Liver (tissue), 9 donors: ENCODE results near the gene TBL1X. TPM values are rescaled to one million over a fixed set of nuclear protein-coding genes. Genes with fewer than 3 reads are reported as not detected.

Source experiments
- DNase-seq: peaks from one replicate; pipeline ENCODE4 v3.0.0-alpha.2; 2017; ENCODE audit warnings: low spot score
- H3K27ac ChIP-seq, 2 donors: one replicate each; pipeline ENCODE4 v1.7.0; 2013; ENCODE audit warnings: inconsistent platforms in 2 of 2, low read length in 2 of 2, control low read depth in 1 of 2, low read depth in 1 of 2, mild to moderate bottlenecking in 1 of 2
- H3K27me3 ChIP-seq, 4 donors: one replicate each; pipeline versions ENCODE4 v1.6.1 to v1.7.0; 2013; ENCODE audit warnings: low read length in 3 of 4, inconsistent platforms in 1 of 4, mild to moderate bottlenecking in 1 of 4, moderate library complexity in 1 of 4; ENCODE audit not compliant: control insufficient read depth in 4 of 4, insufficient read depth in 4 of 4
- H3K36me3 ChIP-seq, 4 donors: one replicate each; pipeline versions ENCODE4 v1.6.1 to v1.7.0; 2013; ENCODE audit warnings: low read length in 3 of 4, mild to moderate bottlenecking in 3 of 4, low read depth in 1 of 4, moderate library complexity in 1 of 4; ENCODE audit not compliant: control insufficient read depth in 4 of 4, insufficient read depth in 3 of 4
- H3K4me1 ChIP-seq, 4 donors: one replicate each; pipeline versions ENCODE4 v1.6.1 to v1.7.0; 2013; ENCODE audit warnings: low read length in 3 of 4, mild to moderate bottlenecking in 3 of 4, moderate library complexity in 1 of 4; ENCODE audit not compliant: control insufficient read depth in 4 of 4, insufficient read depth in 4 of 4
- H3K4me3 ChIP-seq, 3 donors: one replicate each; pipeline versions ENCODE4 v1.6.1 to v1.7.0; 2013; ENCODE audit warnings: low read length in 3 of 3, control low read depth in 1 of 3, low read depth in 1 of 3, mild to moderate bottlenecking in 1 of 3
- H3K9ac ChIP-seq, 2 donors: one replicate each; pipeline ENCODE4 v1.7.0; 2013; ENCODE audit warnings: low read length in 2 of 2, mild to moderate bottlenecking in 2 of 2, moderate library complexity in 2 of 2, control low read depth in 1 of 2, low read depth in 1 of 2
- H3K9me3 ChIP-seq, 4 donors: one replicate each; pipeline versions ENCODE4 v1.6.1 to v1.7.0; 2013; ENCODE audit warnings: low read length in 3 of 4; ENCODE audit not compliant: control insufficient read depth in 4 of 4
- EGR1 ChIP-seq, 2 donors: IDR thresholded peaks; 2 replicates each; pipeline ENCODE4 v1.6.1; 2016 to 2018; ENCODE audit warnings: antibody characterized with exemption in 2 of 2, low read depth in 2 of 2
- FOXA1 ChIP-seq: IDR thresholded peaks from 2 replicates; pipeline ENCODE4 v1.6.1; 2016; ENCODE audit warnings: antibody characterized with exemption
- GABPA ChIP-seq, 2 donors: IDR thresholded peaks in 1 of 2; conservative IDR thresholded peaks in 1 of 2; 2 replicates each; pipeline ENCODE4 v1.6.1; 2016; ENCODE audit warnings: antibody characterized with exemption in 2 of 2, mild to moderate bottlenecking in 1 of 2, moderate library complexity in 1 of 2
- HNF4A ChIP-seq, 2 donors: conservative IDR thresholded peaks; 2 replicates each; pipeline ENCODE4 v1.6.1; 2016; ENCODE audit warnings: antibody characterized with exemption in 2 of 2, mild to moderate bottlenecking in 2 of 2
- HNF4G ChIP-seq: IDR thresholded peaks from 2 replicates; pipeline ENCODE4 v1.6.1; 2016; ENCODE audit warnings: antibody characterized with exemption
- JUND ChIP-seq, 2 donors: IDR thresholded peaks; 2 replicates each; pipeline ENCODE4 v1.6.1; 2016; ENCODE audit warnings: antibody characterized with exemption in 2 of 2
- NR2F2 ChIP-seq: IDR thresholded peaks from 2 replicates; pipeline ENCODE4 v1.6.1; 2016; ENCODE audit warnings: antibody characterized with exemption
- RAD21 ChIP-seq, 2 donors: IDR thresholded peaks; 2 replicates each; pipeline ENCODE4 v1.6.1; 2016; ENCODE audit warnings: antibody characterized with exemption in 2 of 2, mild to moderate bottlenecking in 2 of 2
- REST ChIP-seq: IDR thresholded peaks from 2 replicates; pipeline ENCODE4 v1.6.1; 2016; ENCODE audit warnings: antibody characterized with exemption, mild to moderate bottlenecking
- RXRA ChIP-seq, 2 donors: IDR thresholded peaks; 2 replicates each; pipeline ENCODE4 v1.6.1; 2017 to 2018; ENCODE audit warnings: antibody characterized with exemption in 2 of 2, mild to moderate bottlenecking in 1 of 2
- TAF1 ChIP-seq: conservative IDR thresholded peaks from 2 replicates; pipeline ENCODE4 v1.6.1; 2016; ENCODE audit warnings: antibody characterized with exemption, mild to moderate bottlenecking
- YY1 ChIP-seq: IDR thresholded peaks from 2 replicates; pipeline ENCODE4 v1.6.1; 2016; ENCODE audit warnings: antibody characterized with exemption, mild to moderate bottlenecking
- WGBS: extraction: QIAGEN DNeasy Blood & Tissue Kit; methylation state at CpG from one replicate; pipeline ENCODE4 v1.1.7; 2013; 5-methylcytosine and 5-hydroxymethylcytosine counted together
- polyA plus RNA-seq, 2 donors: library from polyadenylated mRNA; stranded (reverse) in 1 of 2; unstranded in 1 of 2; fragments of 200-250 nt in 1 of 2; fragments of >200 nt in 1 of 2; fragmentation: Nextera tagmentation in 1 of 2; extraction: Ambion mirVana in 1 of 2; gene quantifications; one replicate each; pipeline versions ENCODE4 v1.2.1 to v1.2.3, GENCODE V29; 2013 to 2015
- total RNA-seq, 2 donors: library from RNA; depleted of rRNA; stranded (reverse); fragments of >200 nt; gene quantifications; one replicate each; pipeline ENCODE4 v1.2.3, GENCODE V29; 2014
- TF ChIP-seq, protein P1 (sequence below): fragments of 150-350 bp; IDR thresholded peaks from 2 replicates; pipeline ENCODE4 v1.5.1; 2017; ENCODE audit warnings: improper control_type of control experiment, low read depth, low read length; ENCODE audit not compliant: missing input control
- TF ChIP-seq, protein P2 (sequence below): IDR thresholded peaks from 2 replicates; pipeline ENCODE4 v1.6.1; 2016; ENCODE audit warnings: antibody characterized with exemption
- TF ChIP-seq, protein P3 (sequence below): IDR thresholded peaks from 2 replicates; pipeline ENCODE4 v1.6.1; 2016; ENCODE audit warnings: antibody characterized with exemption
- TF ChIP-seq, protein P4 (sequence below): IDR thresholded peaks from 2 replicates; pipeline ENCODE4 v1.6.1; 2016; ENCODE audit warnings: antibody characterized with exemption
- donor health status: healthy.
- donor health status: healthy.
- donor health status: healthy.
- donor health status: healthy.
- donor health status: healthy.

The TBL1X gene
- total and polyA plus RNA-seq, 4 donors: 11.2 to 15.1 (median 11.8) TPM

DNA sequence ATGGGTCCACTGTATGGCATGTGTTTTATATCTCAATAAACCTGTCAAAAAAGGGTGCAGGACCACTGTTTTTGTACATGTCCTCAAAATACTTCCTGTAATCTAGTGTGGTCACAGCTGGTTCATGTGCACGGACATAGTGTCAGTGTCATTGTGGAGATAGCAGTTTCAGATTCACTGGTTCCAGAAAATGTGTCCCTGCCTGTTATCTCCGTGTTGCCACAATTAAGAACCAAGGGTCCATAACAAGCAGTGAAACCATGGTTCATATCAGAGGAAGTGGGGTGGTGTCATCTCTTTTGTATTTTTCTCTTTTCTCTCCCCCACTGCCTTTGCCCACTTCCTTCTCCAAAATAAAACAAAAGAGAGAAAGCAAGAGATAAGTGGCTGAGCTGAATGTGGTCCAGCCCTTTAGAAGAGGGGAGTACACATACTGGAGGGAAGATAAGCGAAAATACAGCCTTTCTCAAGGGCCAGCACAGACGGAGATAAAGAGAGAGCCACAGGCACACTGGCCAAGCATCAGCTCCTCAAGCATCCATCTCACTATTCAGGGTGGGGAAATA, 51.2 kb downstream of the TBL1X start:
- Histone ChIP-seq H3K4me1 (no peaks in the 10 kb centered on the region), H3K4me3 (no peak overlapping the region), H3K27ac (no peak overlapping the region), H3K9ac (no peak overlapping the region), H3K9me3 (no peaks in the 10 kb centered on the region), H3K36me3 (peaks cover 0 to 3% (median 0%) of the 10 kb centered on the region in 4 donors), H3K27me3 (no peaks in the 10 kb centered on the region)
- WGBS: 68% methylated on average over 4 of the region's 4 CpGs
- TF ChIP-seq NR2F2: no peak
- TF ChIP-seq, protein P1, sequence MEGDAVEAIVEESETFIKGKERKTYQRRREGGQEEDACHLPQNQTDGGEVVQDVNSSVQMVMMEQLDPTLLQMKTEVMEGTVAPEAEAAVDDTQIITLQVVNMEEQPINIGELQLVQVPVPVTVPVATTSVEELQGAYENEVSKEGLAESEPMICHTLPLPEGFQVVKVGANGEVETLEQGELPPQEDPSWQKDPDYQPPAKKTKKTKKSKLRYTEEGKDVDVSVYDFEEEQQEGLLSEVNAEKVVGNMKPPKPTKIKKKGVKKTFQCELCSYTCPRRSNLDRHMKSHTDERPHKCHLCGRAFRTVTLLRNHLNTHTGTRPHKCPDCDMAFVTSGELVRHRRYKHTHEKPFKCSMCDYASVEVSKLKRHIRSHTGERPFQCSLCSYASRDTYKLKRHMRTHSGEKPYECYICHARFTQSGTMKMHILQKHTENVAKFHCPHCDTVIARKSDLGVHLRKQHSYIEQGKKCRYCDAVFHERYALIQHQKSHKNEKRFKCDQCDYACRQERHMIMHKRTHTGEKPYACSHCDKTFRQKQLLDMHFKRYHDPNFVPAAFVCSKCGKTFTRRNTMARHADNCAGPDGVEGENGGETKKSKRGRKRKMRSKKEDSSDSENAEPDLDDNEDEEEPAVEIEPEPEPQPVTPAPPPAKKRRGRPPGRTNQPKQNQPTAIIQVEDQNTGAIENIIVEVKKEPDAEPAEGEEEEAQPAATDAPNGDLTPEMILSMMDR: no peak
- no peak for TF ChIP-seq HNF4G
- TF ChIP-seq JUND (IDR thresholded peaks at IDR 0.05): no peak
- TF ChIP-seq TAF1: no peak
- no peak for TF ChIP-seq GABPA (IDR thresholded peaks at IDR 0.05 in 1 of 2, conservative IDR thresholded peaks at IDR 0.05 in 1 of 2)
- TF ChIP-seq, protein P2, sequence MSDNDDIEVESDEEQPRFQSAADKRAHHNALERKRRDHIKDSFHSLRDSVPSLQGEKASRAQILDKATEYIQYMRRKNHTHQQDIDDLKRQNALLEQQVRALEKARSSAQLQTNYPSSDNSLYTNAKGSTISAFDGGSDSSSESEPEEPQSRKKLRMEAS: no peak
- TF ChIP-seq FOXA1: no peak
- TF ChIP-seq YY1: no peak
- TF ChIP-seq REST: no peak
- TF ChIP-seq EGR1 (IDR thresholded peaks at IDR 0.05; ENCODE audit: low read depth in 2 of 2): no peak
- TF ChIP-seq, protein P3, sequence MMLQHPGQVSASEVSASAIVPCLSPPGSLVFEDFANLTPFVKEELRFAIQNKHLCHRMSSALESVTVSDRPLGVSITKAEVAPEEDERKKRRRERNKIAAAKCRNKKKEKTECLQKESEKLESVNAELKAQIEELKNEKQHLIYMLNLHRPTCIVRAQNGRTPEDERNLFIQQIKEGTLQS: no peak
- no peak for TF ChIP-seq HNF4A (conservative IDR thresholded peaks at IDR 0.05)
- TF ChIP-seq, protein P4, sequence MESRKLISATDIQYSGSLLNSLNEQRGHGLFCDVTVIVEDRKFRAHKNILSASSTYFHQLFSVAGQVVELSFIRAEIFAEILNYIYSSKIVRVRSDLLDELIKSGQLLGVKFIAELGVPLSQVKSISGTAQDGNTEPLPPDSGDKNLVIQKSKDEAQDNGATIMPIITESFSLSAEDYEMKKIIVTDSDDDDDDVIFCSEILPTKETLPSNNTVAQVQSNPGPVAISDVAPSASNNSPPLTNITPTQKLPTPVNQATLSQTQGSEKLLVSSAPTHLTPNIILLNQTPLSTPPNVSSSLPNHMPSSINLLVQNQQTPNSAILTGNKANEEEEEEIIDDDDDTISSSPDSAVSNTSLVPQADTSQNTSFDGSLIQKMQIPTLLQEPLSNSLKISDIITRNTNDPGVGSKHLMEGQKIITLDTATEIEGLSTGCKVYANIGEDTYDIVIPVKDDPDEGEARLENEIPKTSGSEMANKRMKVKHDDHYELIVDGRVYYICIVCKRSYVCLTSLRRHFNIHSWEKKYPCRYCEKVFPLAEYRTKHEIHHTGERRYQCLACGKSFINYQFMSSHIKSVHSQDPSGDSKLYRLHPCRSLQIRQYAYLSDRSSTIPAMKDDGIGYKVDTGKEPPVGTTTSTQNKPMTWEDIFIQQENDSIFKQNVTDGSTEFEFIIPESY: no peak
- DNase-seq: no peak

- 82% methylated on average over 3 of the region's 3 CpGs for WGBS
- Histone ChIP-seq H3K27me3 (no peaks in the 10 kb centered on the region), H3K4me3 (no peak overlapping the region), H3K9ac (no peak overlapping the region), H3K36me3 (peaks cover 0 to 3% (median 0%) of the 10 kb centered on the region in 4 donors), H3K27ac (no peak overlapping the region), H3K4me1 (no peaks in the 10 kb centered on the region), H3K9me3 (no peaks in the 10 kb centered on the region)
- TF ChIP-seq RAD21 (IDR thresholded peaks at IDR 0.05) (no peak), TAF1 (no peak), HNF4G (no peak), RXRA (IDR thresholded peaks at IDR 0.05) (no peak), FOXA1 (no peak)
- TF ChIP-seq, protein P1: no peak
- TF ChIP-seq, protein P2: no peak
- no peak for DNase-seq
Observed at GRCh38 chrX:9516635-9517034, 51.8 kb downstream of the TBL1X start.
